ENCODE measurements around the gene C6orf120.

- TF ChIP-seq CTCF (IDR thresholded peaks at IDR 0.05 in 2 of 3, conservative IDR thresholded peaks at IDR 0.05 in 1 of 3; ENCODE audit: borderline replicate concordance in 1 of 3, insufficient read depth in 1 of 3, low read depth in 2 of 3, low read length in 2 of 3) (no peak), POLR2A (IDR thresholded peaks at IDR 0.05; ENCODE audit: borderline replicate concordance, extremely low read depth, insufficient read depth, insufficient read length) (no peak)
Observed at GRCh38 chr6:169678342-169678741, 23.6 kb upstream of the C6orf120 start.
